Activated CD4-positive, alpha-beta T cell treated with anti-CD3 and anti-CD28 coated beads, Interleukin-2, amount 10 ng/mL, durations not matched to agents 24 days and 14 days (primary cell): ENCODE data around the gene TSC2. TPM values are rescaled to one million over a fixed set of nuclear protein-coding genes. Genes with fewer than 3 reads are reported as not detected.
"Not testable (repeated sequence)": the region's sequence is repeated elsewhere in the genome, so short reads cannot be mapped to it uniquely, and the experiment has no call there.

Experiments used
- DNase-seq: peaks from one replicate; pipeline ENCODE4 v3.0.0; 2022
- H3K27ac Mint-ChIP-seq: one replicate; pipeline ENCODE4 v1.8.0; 2022; ENCODE audit warnings: mild to moderate bottlenecking, mixed read lengths
- H3K27me3 Mint-ChIP-seq: one replicate; pipeline ENCODE4 v1.8.0; 2022; ENCODE audit warnings: mixed read lengths
- H3K36me3 Mint-ChIP-seq: one replicate; pipeline ENCODE4 v1.8.0; 2022; ENCODE audit warnings: low read depth, mild to moderate bottlenecking, mixed read lengths
- H3K4me1 Mint-ChIP-seq: one replicate; pipeline ENCODE4 v1.8.0; 2021; ENCODE audit warnings: mixed read lengths
- H3K4me3 Mint-ChIP-seq: one replicate; pipeline ENCODE4 v1.8.0; 2022; ENCODE audit warnings: mild to moderate bottlenecking, moderate library complexity, mixed read lengths
- H3K9me3 Mint-ChIP-seq: one replicate; pipeline ENCODE4 v1.8.0; 2021; ENCODE audit warnings: mixed read lengths
- intact Hi-C: fragments of 100-400 bp; cut with micrococcal nuclease; formaldehyde crosslinking; loops from one replicate; pipeline ENCODE4 v1.15.1; 2023
- total RNA-seq: library from RNA; stranded (reverse); gene quantifications from 2 replicates; pipeline ENCODE4 v1.2.3, GENCODE V29; 2022

The TSC2 gene
- total RNA-seq, 1 donor from 2014 or later = 98.8 TPM

DNA sequence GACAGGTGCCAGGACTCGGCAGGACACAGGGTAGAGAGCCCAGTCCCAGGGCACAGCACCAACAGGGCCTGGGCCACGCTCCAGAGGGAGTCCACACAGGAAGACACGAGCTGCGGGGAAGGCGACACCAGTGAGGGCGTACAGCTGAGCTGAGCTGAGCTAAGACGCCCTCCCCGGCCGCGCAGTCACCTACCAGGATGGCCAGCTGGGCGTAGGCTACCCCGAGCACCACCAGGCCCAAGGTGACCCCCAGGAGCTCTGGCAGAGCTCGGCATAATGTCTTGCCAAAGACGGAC is 42.6 kb downstream of the TSC2 start:
- Mint-ChIP-seq H3K9me3 (no peaks in the 10 kb centered on the region), H3K27ac (no peak overlapping the region), H3K4me3 (no peak overlapping the region), H3K27me3 (no peaks in the 10 kb centered on the region), H3K4me1 (no peaks in the 10 kb centered on the region), H3K36me3 (peaks cover 14% of the 10 kb centered on the region)
- DNase-seq = no peak
- intact Hi-C loops = no loop called here

DNA sequence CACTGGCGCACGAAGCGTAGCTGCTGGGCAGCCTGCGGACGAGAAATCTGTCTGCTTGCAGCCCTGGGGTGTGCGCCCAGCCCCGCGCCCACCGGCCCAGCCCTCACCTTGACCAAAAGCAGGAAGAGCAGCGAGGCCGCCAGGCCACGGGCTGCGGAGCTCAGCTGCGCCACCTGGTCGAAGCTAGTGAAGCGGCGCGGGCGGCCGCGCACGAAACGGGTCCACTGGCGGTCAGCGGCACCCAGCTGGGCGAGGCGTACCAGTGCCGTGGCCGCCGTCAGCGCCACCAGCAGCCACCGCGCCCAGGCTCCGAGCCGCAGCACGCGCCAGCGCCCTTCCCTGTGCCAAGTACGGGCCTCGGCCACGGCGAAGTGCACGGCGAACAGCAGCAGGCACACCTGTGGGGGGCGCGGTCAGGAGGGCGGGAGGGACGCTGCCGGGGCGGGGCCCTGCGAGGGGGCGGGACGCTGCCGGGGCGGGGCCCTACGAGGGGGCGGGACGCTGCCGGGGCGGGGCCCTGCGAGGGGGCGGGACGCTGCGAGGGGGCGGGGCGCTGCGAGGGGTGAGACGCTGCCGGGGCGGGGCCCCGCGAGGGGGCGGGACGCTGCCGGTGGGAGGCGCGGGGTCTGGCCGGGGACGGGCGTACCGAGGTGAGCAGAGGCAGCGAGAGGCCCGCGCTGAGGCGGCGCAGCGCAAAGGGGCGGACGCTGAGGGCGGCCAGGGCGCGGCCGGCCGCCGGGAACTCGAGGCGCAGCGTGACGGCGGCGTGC is 43.2 kb downstream of the TSC2 start:
- intact Hi-C loops = no loop called here
- no peak overlapping the region for H3K27ac Mint-ChIP-seq
- DNase-seq = no peak
- peaks cover 14% of the 10 kb centered on the region for H3K36me3 Mint-ChIP-seq
- H3K9me3 Mint-ChIP-seq = no peaks in the 10 kb centered on the region
- no peaks in the 10 kb centered on the region for H3K27me3 Mint-ChIP-seq
- H3K4me1 Mint-ChIP-seq = no peaks in the 10 kb centered on the region
- H3K4me3 Mint-ChIP-seq = no peak overlapping the region

DNA sequence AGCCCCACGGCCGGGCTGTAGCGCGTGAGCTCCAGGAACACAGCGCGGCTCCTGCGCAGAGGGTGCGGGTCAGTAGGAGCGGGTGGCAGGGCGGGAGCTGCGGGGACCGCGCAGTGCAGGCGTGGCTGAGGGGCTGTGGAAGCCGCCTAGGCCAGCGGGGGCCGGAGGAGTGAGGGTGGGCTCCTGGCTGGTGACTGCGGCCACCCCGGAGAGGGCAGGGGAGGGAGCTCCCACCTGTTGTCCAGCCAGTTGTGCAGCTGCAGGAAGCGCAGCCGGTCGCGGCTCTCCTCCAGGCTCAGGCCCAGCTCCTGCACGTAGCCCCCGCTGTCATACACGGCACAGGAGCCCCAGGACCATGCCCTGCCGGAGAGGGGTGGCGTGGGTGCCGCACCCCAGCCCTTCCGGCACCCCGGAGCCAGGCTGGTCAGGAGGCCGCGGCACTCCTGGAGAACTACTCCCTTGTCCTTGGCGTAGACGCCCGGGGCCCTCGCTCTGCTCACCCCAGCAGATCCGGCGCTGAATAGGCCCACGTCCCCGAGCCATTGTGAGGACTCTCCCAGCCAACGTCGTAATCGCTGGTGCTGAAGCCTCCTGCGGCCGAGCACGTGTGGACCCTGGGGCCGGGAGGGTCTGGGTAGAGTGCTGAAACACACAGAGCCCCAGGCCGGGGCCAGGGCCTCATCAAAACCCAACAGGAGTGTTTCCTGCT is 43.9 kb downstream of the TSC2 start:
- Mint-ChIP-seq H3K9me3 (no peaks in the 10 kb centered on the region), H3K27ac (no peak overlapping the region), H3K36me3 (peaks cover 14% of the 10 kb centered on the region), H3K4me1 (no peaks in the 10 kb centered on the region), H3K4me3 (no peak overlapping the region), H3K27me3 (no peaks in the 10 kb centered on the region)
- DNase-seq = no peak
- intact Hi-C loops = no loop called here

DNA sequence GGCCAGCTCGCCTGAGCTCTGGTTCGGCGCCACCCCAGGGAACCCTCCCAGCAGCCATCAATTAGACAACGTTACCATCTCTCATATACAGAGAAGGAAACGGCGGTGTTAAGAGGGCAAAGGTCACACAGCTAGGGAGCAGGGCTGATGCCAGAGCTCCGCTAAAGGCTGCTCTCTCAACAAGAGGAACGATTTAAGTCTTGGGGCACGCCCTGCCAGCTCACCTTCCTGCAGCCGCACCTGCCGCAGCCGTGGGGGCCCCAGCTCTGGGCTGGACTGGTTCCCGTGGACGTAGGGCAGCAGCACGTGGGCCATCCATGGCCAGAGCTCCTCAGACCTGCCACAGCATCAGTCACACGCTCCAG is 44.5 kb downstream of the TSC2 start:
- peaks cover 14% of the 10 kb centered on the region for H3K36me3 Mint-ChIP-seq
- H3K4me1 Mint-ChIP-seq = no peaks in the 10 kb centered on the region
- no peak overlapping the region for H3K27ac Mint-ChIP-seq
- intact Hi-C loops = no loop called here
- H3K27me3 Mint-ChIP-seq = no peaks in the 10 kb centered on the region
- no peak for DNase-seq
- H3K4me3 Mint-ChIP-seq = no peak overlapping the region
- H3K9me3 Mint-ChIP-seq = no peaks in the 10 kb centered on the region

DNA sequence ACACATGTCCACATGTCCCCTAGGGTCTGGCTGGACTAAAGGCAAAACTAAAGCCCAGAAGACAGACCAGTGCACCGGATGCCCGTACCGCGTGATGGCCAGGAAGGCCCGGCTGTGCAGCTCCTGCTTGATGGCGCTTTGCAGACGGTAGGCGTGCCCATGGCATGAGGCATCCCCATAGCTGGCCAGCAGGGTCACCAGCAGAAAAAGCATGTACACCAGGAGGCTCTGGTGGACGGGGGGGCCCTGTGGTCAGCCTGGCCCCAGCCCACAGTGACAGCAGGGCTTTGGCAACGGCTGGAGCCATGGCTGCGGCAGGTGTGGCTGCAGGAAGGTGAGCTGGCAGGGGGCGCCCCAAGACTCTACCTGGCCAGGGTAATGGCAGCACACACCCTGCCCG is 45.1 kb downstream of the TSC2 start:
- H3K36me3 Mint-ChIP-seq = peaks cover 14% of the 10 kb centered on the region

DNA sequence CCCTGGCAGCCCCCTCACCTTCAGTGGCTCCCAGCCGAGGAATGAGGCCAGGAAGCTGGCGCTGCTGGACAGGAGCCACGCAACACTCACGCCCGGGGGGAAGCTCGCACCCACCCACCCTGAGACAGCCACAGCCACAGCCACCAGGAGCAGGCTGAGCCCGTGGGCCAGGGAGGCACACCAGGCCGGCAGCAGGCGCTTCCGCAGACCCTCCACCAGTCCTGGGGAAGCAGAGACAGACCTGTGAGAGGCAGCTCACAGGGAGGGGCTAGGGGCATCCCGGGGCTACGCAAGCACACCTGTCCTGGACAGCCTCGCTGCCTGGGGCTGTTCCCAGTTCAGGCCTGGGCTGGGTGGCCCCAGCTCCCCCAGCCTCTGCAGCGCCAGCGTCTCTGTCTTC is 46.0 kb downstream of the TSC2 start:
- DNase-seq = no peak
- intact Hi-C loops = no loop called here
- Mint-ChIP-seq H3K4me1 (no peaks in the 10 kb centered on the region), H3K4me3 (no peak overlapping the region), H3K27ac (no peak overlapping the region), H3K36me3 (peaks cover 10% of the 10 kb centered on the region), H3K27me3 (no peaks in the 10 kb centered on the region), H3K9me3 (no peaks in the 10 kb centered on the region)

More for the DNA sequence above, 45.1 kb downstream of the TSC2 start:
- no peak overlapping the region for H3K27ac Mint-ChIP-seq
- no peak overlapping the region for H3K4me3 Mint-ChIP-seq
- H3K27me3 Mint-ChIP-seq = no peaks in the 10 kb centered on the region
- no peaks in the 10 kb centered on the region for H3K9me3 Mint-ChIP-seq
- H3K4me1 Mint-ChIP-seq = no peaks in the 10 kb centered on the region
- DNase-seq = no peak
- intact Hi-C loops = no loop called here

DNA sequence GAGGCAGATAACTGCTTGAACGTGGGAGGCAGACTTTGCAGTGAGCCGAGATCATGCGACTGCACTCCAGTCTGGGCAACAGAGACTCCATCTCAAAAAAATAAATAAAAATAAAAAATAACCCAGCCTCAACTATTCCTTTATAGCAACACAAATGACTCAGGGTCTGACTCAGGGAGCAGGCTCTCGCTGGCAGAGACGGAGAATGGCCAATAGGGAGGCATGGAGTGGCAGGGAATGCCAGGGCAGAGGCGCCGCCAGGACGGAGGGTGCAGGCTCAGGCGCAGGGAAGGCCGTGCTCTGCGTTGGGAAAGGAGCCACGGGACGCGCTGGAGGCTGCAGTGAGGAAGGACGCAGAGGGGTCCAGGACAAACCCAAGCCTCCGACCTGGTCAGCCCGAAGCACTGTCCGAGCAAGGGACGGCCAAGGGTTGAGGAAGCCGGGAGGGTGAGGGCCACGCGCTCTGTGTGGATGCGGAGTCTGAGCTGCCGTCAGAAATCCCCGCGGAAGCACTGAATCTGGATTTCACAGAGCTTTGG is 47.6 kb downstream of the TSC2 start:
- no peak for DNase-seq
- H3K9me3 Mint-ChIP-seq = no peaks in the 10 kb centered on the region
- H3K27ac Mint-ChIP-seq = no peak overlapping the region
- intact Hi-C loops = no loop called here
- no peaks in the 10 kb centered on the region for H3K27me3 Mint-ChIP-seq
- no peak overlapping the region for H3K4me3 Mint-ChIP-seq
- H3K36me3 Mint-ChIP-seq = peaks cover 7% of the 10 kb centered on the region
- H3K4me1 Mint-ChIP-seq = no peaks in the 10 kb centered on the region

DNA sequence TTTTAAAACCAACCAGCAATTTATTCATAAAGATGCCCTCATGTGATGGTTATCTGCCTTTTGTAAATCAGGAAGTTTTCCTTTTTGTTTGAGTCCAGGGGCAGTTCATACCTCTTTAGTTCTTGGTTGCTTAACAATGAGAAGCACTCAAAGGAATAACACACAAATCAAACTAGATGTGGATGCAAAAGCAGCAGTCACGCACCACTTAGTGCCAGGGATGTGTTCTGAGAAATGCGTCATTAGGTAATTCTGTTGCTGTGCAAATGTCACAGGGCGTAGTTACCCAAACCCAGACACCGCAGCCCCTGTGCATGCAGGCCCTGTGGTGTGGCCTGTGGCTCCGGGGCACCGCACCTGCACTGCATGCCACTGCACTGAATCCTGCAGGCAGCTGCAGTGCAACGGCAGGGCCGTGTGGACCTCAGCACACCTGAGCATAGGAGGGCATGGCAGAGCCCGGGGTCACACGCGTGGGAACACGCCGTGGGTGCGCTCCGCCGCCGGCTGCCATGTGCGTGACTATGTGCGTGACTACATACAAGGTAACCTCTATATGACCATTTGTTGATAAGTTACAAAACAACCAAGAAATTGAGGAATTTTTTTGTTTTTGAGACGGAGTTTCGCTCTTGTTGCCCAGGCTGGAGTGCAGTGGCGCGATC is 48.3 kb downstream of the TSC2 start:
- Mint-ChIP-seq H3K36me3 (peaks cover 5% of the 10 kb centered on the region), H3K27ac (no peak overlapping the region), H3K27me3 (no peaks in the 10 kb centered on the region), H3K4me3 (no peak overlapping the region), H3K9me3 (no peaks in the 10 kb centered on the region), H3K4me1 (no peaks in the 10 kb centered on the region)
- intact Hi-C loops = no loop called here
- DNase-seq = no peak

DNA sequence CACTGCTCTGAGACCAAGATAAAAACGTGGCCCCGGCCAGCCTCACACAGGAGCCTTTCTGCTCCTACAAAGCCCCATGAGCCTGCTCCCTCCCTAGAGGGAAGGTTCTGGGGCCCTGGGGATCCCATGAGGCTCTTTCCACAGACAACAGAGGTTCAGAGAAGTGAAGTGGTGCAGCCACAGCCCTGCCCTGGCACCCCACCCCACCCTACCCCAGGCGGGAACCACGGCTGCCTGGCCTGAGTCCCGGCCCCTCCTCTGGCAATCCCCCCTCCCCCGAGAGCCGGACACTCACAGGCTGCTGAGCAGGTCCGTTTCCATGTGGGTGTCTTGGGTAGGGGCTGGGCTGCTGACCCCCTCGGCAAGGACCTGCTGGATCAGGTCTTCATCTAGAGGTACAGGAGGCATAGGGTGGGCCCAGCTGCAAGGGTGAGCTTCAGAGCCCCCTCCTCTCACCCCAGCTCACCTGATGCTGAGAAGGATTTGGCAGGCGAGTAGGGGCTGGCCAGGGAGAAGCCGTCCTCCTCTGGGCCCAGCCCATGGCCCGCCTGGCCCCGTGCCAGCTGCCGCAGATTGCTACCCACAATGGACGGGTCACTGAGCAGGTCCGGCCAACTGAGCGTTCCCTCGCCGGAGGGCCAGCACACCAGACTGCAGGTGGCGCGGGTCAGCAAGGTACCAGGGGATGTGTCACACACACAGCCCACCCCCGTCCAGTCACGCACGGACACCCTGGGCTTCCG is 49.2 kb downstream of the TSC2 start:
- Mint-ChIP-seq H3K4me3 (no peak overlapping the region), H3K4me1 (no peaks in the 10 kb centered on the region), H3K36me3 (peaks cover 10% of the 10 kb centered on the region), H3K27ac (no peak overlapping the region), H3K9me3 (no peaks in the 10 kb centered on the region), H3K27me3 (no peaks in the 10 kb centered on the region)
- DNase-seq = no peak
- intact Hi-C loops = no loop called here

DNA sequence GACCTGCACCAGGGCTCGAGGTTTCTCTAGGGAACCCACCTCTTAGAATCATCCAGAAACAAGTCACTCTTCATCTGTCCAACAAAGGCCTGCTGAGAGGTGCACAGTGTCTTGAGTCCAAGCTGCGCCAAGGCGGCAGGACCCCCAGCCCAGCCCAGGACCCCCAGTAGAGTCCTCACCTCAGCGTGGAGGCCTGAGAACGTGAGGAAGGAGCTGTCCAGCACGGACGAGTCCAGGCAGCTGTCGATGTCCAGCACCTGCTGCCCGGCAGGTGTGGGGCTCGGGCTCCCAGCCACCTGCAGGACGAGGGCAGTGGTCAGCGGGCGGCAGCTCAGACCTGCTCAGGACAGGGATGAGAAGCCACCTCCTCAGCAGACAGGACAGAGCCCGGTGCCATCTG is 49.9 kb downstream of the TSC2 start:
- H3K4me1 Mint-ChIP-seq, H3K27me3 Mint-ChIP-seq, H3K4me3 Mint-ChIP-seq, H3K9me3 Mint-ChIP-seq, intact Hi-C loops, H3K27ac Mint-ChIP-seq, DNase-seq: not testable (repeated sequence)
- peaks cover 10% of the 10 kb centered on the region for H3K36me3 Mint-ChIP-seq

DNA sequence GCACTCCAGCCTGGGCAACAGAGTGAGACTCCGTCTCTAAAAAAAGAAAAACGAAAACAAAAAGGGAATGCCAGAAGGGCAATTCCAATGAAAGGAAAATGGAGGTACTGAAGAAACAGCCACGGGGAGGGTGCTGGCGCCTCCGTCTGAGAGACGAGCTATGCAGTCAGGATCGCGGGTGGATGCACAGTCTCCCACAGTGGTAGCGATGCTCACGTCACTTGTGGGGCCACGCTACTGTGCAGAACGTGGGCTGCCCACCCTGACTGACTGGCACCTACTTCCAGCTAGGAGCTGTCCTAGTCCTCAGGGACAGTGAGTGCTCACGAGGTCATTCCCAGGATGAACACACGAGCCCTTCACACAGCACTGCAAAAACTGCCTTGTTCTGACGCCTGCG is 53.8 kb downstream of the TSC2 start:
- H3K4me1 Mint-ChIP-seq, intact Hi-C loops, H3K4me3 Mint-ChIP-seq, H3K27me3 Mint-ChIP-seq, H3K9me3 Mint-ChIP-seq, DNase-seq, H3K27ac Mint-ChIP-seq: not testable (repeated sequence)
- peaks cover 12% of the 10 kb centered on the region for H3K36me3 Mint-ChIP-seq

DNA sequence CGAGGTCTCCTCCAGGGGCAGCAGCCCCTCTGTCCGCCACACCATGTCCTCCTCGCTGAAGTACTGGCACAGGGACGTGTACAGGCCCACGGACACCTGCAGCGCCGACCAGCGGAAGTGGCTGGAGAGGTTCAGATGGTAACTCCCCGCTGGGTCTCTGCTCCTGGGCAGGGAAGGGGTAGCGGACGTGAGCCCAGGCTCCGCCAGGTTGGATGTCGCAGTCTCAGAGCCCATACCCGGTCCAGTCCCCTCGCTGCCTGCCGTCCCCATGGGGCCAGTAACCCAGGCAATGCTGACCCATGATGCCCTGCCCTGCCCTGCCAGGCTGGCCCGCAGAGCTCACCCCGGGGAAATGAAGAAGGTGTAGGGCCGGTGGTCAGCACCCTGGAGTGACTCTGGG is 54.7 kb downstream of the TSC2 start:
- no peaks in the 10 kb centered on the region for H3K4me1 Mint-ChIP-seq

DNA sequence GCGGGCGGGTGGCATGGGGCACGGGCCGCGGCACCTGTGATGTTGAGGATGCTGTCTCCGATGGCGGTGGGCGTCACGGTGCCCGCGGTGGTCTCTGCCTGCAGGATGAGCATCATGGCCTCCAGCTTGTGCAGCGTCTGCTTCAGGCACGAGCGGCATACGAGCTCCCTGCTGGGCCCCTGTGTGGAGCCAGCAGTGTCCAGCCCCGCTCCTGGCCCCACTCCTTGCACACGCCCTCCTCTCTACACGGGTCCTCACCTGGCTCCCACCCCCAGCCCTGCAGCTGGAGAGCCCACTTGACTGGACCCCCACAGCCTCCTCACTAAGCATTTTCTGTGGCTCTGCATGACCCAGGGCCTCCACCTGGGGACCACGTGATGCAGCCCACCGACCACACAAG is 56.7 kb downstream of the TSC2 start:
- H3K27ac Mint-ChIP-seq, H3K27me3 Mint-ChIP-seq, DNase-seq, H3K4me3 Mint-ChIP-seq, H3K9me3 Mint-ChIP-seq, intact Hi-C loops, H3K4me1 Mint-ChIP-seq: not testable (repeated sequence)
- peaks cover 11% of the 10 kb centered on the region for H3K36me3 Mint-ChIP-seq

More for the DNA sequence above, 54.7 kb downstream of the TSC2 start:
- no peaks in the 10 kb centered on the region for H3K9me3 Mint-ChIP-seq
- H3K36me3 Mint-ChIP-seq = peaks cover 13% of the 10 kb centered on the region
- no peak overlapping the region for H3K27ac Mint-ChIP-seq
- H3K27me3 Mint-ChIP-seq = no peaks in the 10 kb centered on the region
- intact Hi-C loops = no loop called here
- H3K4me3 Mint-ChIP-seq = no peak overlapping the region
- no peak for DNase-seq

DNA sequence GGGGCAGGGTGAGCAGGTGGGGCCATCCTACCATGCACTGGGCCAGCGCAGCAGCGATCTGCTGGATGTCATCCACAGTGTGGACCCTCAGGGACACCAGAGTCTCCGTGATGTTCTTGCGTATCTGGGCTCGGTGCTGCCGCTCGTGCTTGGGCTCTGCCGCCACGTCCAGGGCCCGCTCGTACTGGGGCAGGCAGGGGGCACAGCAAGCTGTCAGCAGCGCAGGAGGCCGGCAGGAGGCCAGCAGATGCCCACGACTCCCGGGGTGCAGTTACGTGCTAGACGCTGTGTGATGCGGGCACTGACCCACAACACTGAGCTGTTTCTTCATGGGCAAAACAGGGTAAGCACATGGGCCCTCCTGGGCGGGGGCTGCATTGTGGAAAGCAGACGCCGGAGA is 57.5 kb downstream of the TSC2 start:
- H3K27ac Mint-ChIP-seq, H3K9me3 Mint-ChIP-seq, DNase-seq, H3K4me1 Mint-ChIP-seq, H3K27me3 Mint-ChIP-seq, intact Hi-C loops, H3K4me3 Mint-ChIP-seq: not testable (repeated sequence)
- H3K36me3 Mint-ChIP-seq = peaks cover 11% of the 10 kb centered on the region
